Endothelial cell (in vitro differentiated cells): ENCODE results near the gene IL17REL. TPM values are rescaled to one million over a fixed set of nuclear protein-coding genes. Genes with fewer than 3 reads are reported as not detected.

ENCODE experiments used
- DNase-seq: peaks from one replicate; pipeline ENCODE4 v3.0.0; 2021; ENCODE audit warnings: low spot score
- H3K27ac Mint-ChIP-seq: one replicate; pipeline ENCODE4 v1.8.0; 2021; ENCODE audit warnings: mixed read lengths, inconsistent platforms; ENCODE audit not compliant: unreplicated experiment
- H3K27me3 Mint-ChIP-seq: one replicate; pipeline ENCODE4 v1.8.0; 2021; ENCODE audit warnings: mild to moderate bottlenecking, moderate library complexity, mixed read lengths, inconsistent platforms; ENCODE audit not compliant: unreplicated experiment
- H3K36me3 Mint-ChIP-seq: one replicate; pipeline ENCODE4 v1.8.0; 2021; ENCODE audit warnings: mild to moderate bottlenecking, low read depth, mixed read lengths, inconsistent platforms; ENCODE audit not compliant: unreplicated experiment
- H3K4me1 Mint-ChIP-seq: one replicate; pipeline ENCODE4 v1.8.0; 2021; ENCODE audit warnings: mild to moderate bottlenecking, mixed read lengths, inconsistent platforms; ENCODE audit not compliant: unreplicated experiment
- H3K4me3 Mint-ChIP-seq: one replicate; pipeline ENCODE4 v1.8.0; 2021; ENCODE audit warnings: mild to moderate bottlenecking, mixed read lengths, inconsistent platforms; ENCODE audit not compliant: unreplicated experiment
- H3K9me3 Mint-ChIP-seq: one replicate; pipeline ENCODE4 v1.8.0; 2021; ENCODE audit warnings: mixed read lengths, inconsistent platforms; ENCODE audit not compliant: unreplicated experiment
- CTCF ChIP-seq: fragments of 200-600 bp; sonication (generic); IDR thresholded peaks from one replicate; pipeline ENCODE4 v1.5.0; 2021; ENCODE audit warnings: antibody characterized with exemption; ENCODE audit not compliant: unreplicated experiment
- total RNA-seq: library from RNA; stranded (reverse); fragmentation: NEBNext Ultra II Directional; extraction: Animal tissue kit (Norgen Biotek cat#: 25700); gene quantifications from one replicate; pipeline ENCODE4 v1.2.1, GENCODE V29; 2021; ENCODE audit not compliant: unreplicated experiment

Gene IL17REL
- total RNA-seq, 1 donor from 2014 or later, result 0.15 TPM

- H3K9me3 Mint-ChIP-seq, result no peaks in the 10 kb centered on the region
- peaks cover 6% of the 10 kb centered on the region for H3K27me3 Mint-ChIP-seq
- TF ChIP-seq CTCF, result no peak
- no peak overlapping the region for H3K4me3 Mint-ChIP-seq
- no peaks in the 10 kb centered on the region for H3K36me3 Mint-ChIP-seq
- DNase-seq, result no peak
- H3K4me1 Mint-ChIP-seq, result peaks cover 3% of the 10 kb centered on the region
- H3K27ac Mint-ChIP-seq, result no peak overlapping the region
These were observed 59.4 kb downstream of the IL17REL start for GRCh38 chr22:49953027-49953679.

GRCh38 chr22:49951986-49952896, 60.3 kb downstream of the IL17REL start:
- H3K4me1 Mint-ChIP-seq, result no peaks in the 10 kb centered on the region
- no peak for TF ChIP-seq CTCF
- no peaks in the 10 kb centered on the region for H3K36me3 Mint-ChIP-seq
- no peak overlapping the region for H3K4me3 Mint-ChIP-seq
- H3K9me3 Mint-ChIP-seq, result no peaks in the 10 kb centered on the region
- DNase-seq, result no peak
- H3K27ac Mint-ChIP-seq, result no peak overlapping the region
- H3K27me3 Mint-ChIP-seq, result peaks cover 6% of the 10 kb centered on the region

GRCh38 chr22:49951678-49951985, 60.9 kb downstream of the IL17REL start:
- no peak overlapping the region for H3K4me3 Mint-ChIP-seq

DNA sequence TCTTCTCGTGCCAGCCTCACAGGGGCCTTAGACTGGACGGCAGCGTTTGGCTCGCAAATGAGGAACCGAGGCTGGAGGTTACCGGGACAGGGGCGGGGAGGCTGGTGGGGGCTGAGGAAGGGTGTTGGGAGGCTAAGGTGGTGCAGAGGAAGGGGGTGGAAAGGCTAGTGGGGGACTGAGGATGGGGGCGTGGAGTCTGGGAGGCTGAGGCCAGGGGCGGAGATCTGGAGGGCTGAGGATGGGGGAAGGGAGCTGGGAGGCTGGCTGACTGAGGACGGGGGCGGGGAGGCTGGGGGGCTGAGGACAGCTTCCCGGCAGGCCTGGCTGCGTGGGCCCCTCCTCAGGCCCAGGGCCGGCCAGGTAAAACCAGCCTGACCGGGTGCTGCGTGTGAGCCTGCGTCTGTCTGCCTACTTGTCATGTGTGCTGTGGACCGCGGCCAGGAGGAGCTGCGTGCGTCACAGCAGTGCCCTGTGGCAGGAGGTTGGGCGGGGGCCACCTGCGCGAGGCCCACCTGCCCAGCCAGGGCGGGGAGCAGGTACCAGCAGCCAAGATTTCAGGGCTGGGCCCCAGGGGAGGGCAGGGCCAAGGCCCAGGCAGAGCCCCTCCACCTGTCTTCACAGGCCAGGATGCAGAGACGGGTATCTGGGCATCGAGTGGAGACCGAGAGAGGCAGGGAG, 61.4 kb downstream of the IL17REL start:
- no peak for TF ChIP-seq CTCF
- DNase-seq, result no peak
- no peaks in the 10 kb centered on the region for H3K36me3 Mint-ChIP-seq
- peaks cover 3% of the 10 kb centered on the region for H3K4me1 Mint-ChIP-seq
- no peaks in the 10 kb centered on the region for H3K9me3 Mint-ChIP-seq
- no peak overlapping the region for H3K27ac Mint-ChIP-seq
- peaks cover 7% of the 10 kb centered on the region for H3K27me3 Mint-ChIP-seq
- no peak overlapping the region for H3K4me3 Mint-ChIP-seq

More at GRCh38 chr22:49951678-49951985, 60.9 kb downstream of the IL17REL start:
- Mint-ChIP-seq H3K9me3 (no peaks in the 10 kb centered on the region), H3K27me3 (peaks cover 4% of the 10 kb centered on the region), H3K4me1 (peaks cover 3% of the 10 kb centered on the region), H3K36me3 (no peaks in the 10 kb centered on the region), H3K27ac (no peak overlapping the region)
- TF ChIP-seq CTCF, result no peak
- DNase-seq, result no peak
